NK-92 treated with Interleukin-12 subunit alpha and Interleukin-12 subunit beta, amount 100 ng/mL, for 24 hours (cell line): ENCODE results near the gene LAMC1.

Source experiments
- DNase-seq: peaks from one replicate; lab custom pipeline; 2025; lab: John Stamatoyannopoulos, UW

The LAMC1 gene

DNA sequence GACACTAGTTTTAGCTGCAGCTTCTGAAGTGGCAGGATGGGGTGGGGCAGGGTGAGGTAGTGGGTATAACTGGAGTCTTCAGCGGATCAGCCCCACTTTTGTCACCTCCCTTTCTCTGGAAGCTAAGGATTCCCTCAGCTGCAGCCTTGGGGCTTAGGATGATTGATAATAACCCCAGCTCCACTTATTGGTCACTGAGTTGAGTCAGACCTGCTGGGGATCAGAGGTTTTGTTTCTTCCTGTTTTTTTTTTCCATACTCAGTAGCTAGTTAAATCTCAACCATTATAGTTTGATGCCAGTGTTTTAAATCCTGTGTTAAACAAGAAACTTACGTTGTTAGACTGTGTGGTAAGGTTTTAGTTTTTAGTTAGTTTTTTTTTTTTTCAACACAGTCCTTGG is 57.2 kb downstream of the LAMC1 start:
- no peak for DNase-seq

GRCh38 chr1:183081402-183082120 is 58.3 kb downstream of the LAMC1 start:
- DNase-seq: no peak

GRCh38 chr1:183082650-183083049 is 59.4 kb downstream of the LAMC1 start:
- no peak for DNase-seq

GRCh38 chr1:183087001-183087400 is 63.8 kb downstream of the LAMC1 start:
- no peak for DNase-seq

GRCh38 chr1:183089025-183089639 is 65.9 kb downstream of the LAMC1 start:
- DNase-seq: no peak

DNA sequence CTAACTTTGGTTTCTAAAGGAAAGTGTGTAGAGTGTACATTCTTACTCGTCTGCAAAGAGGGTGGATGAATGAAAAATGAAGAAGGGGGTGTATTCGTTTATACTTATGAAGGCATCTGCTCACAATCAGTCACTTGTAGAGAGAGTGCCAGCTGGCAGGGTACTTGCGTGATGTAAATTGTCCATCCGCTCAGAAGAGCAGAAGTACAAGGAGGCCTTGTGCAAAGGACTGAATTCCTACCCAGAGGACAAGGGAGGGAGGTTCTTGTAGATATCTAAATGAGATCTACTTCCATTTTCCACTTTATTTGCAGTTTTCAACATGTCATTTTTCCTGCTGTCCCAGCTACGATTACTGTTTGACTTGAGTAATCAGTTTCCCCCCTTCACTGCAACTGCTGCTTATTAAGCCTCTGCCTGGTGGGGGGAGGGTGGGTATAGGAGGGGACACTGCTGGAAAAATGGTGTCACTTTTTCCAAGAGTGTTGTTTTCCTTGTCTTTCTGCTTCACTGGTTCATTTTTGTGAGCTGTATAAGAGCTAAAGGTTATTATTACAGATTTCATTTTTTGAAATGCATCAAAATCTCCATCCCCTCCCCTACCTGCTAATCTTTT is 67.3 kb downstream of the LAMC1 start:
- no peak for DNase-seq

- no peak for DNase-seq
Measured at GRCh38 chr1:183091181-183091580, 68.0 kb downstream of the LAMC1 start.

- DNase-seq: no peak
Measured at GRCh38 chr1:183092350-183092749, 69.1 kb downstream of the LAMC1 start.

DNA sequence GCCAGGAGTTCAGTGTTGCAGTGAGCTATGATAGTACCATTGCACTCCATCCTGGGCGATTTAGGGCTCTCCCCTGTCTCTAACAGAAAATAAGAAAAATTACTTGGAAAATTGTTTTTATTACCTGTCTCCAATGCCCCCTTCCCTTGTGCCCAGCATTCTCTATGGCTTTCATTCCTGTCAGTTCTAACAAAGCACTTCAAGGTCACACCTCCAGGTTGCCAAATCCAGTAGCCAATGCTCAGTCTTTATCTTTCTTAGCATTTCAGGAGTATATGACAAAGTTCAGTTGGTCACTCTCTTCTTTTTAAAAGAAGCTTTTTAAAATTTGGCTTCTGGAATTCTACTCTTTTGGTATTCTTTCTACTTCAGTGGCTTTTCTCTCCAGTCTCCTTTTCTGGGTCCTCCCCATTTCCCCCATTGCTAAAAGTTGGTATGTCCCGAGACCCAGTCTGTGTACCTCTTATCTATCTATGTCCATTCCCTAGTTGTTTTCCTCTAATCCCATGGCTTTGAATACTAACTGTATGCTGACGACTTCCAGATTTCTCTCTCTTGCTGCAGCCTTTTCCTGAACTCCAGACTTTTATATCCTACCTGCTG is 69.9 kb downstream of the LAMC1 start:
- no peak for DNase-seq

DNA sequence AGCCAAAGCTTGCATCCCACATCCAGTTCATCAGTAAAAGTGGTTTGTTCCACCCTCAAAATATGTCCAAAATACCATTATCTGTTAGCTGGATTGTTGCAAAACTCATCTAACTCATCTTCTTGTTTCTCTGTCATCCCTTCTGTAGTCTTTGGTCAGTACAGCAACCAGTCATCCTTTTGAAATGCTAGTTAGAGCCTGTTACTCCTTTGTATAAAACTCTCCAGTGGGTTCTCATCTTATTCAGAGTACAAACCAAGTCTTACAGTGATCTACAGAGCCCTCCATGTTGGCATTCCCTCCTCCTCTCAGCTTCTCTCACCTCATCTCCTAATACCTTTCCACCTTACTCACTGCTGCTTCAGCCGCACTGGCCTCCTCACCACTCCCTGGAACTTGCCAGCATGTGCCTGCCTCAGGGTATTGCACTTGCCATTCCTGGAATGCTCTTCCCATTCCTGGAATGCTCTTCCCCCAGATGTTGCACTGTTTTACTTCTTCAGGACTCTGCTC is 70.6 kb downstream of the LAMC1 start:
- DNase-seq: no peak

DNA sequence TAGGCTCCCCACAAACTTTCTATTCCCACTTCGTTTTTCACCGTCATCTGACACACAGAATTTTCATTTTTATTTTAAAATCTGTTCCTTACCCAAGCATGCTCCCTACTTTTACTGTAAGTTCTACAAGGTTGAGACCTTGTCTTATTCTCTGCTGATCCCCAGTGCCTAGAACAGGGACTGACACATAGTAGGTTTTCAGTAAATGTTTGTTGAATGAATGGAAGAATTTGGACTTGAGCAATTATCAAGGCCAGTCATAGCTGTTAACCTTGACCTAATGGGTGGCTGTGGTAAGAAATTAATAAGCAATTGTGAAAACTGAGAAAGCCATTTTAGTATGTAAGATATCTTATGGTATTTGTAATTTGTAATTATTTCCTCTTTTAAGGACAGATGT is 71.1 kb downstream of the LAMC1 start:
- DNase-seq: no peak

DNA sequence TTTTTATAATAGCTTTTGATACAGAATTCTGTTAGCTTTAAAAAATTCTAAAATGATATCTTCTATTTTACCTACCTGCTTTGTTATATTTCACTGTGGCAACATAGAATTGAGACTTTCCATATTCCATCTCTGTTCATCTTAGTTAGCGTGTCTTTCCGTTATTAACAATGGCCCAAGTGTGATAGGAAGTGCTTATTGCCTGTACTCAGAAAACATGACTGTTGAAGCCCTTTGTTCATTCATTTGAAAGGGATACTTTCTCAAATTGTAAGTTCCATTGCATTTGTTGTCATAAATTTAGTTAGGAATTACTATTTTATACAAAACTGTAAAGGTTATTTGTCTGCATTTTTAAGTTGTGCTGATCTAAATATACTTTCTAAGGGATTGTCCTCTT is 73.1 kb downstream of the LAMC1 start:
- no peak for DNase-seq

GRCh38 chr1:183096894-183097293 is 73.7 kb downstream of the LAMC1 start:
- DNase-seq: no peak

- DNase-seq: no peak
Measured at GRCh38 chr1:183097438-183098051, 74.3 kb downstream of the LAMC1 start.

DNA sequence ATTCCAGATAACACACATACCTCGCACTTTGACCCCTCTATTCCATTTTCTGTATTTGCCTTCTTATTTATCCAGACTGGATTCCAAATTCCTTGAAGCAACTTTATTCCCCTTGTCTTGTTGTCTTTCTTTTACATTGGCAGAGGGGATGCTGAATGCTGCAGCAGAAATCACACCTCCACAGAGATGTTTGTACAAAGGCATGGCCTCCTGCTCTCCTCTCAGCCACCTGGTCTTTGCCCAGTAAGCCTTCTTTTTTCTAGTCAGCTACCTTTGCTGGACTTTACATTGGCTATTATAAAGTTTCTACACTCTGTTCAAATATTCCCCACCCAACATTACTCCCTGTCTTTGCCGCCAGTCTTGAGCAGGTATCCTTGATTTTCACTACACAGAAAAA is 75.1 kb downstream of the LAMC1 start:
- DNase-seq: no peak

DNA sequence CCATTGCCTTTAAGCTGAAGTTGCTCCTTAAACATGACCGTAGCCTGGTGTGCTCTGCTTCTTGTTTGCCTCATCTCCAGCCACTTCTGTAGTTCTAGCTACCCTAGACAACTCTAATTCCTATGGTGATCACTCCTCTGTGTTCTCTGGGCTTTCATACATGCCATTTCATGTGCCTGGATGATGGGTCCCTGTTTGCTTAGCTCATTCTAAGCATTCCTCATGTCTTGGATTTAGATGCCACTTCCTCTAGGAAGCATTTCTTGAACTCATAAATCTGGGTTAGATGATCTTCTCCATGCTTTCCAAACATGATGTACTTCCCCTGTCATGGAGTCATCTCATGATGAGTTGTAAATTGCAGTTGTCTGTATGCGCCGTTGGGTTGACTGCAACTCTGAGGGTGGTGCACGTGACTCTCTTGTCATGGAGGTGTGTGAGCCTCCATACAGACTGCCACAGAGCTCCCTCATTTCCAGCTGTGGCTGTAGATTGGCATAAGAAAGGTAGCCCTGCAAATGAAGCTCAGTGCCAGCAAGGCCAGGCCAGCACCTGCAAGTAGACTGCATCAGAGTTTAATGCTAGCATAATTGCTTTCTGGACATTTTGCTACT is 77.2 kb downstream of the LAMC1 start:
- no peak for DNase-seq

- no peak for DNase-seq
Measured at GRCh38 chr1:183101081-183101480, 77.9 kb downstream of the LAMC1 start.

GRCh38 chr1:183101841-183102276 is 78.6 kb downstream of the LAMC1 start:
- DNase-seq: no peak

DNA sequence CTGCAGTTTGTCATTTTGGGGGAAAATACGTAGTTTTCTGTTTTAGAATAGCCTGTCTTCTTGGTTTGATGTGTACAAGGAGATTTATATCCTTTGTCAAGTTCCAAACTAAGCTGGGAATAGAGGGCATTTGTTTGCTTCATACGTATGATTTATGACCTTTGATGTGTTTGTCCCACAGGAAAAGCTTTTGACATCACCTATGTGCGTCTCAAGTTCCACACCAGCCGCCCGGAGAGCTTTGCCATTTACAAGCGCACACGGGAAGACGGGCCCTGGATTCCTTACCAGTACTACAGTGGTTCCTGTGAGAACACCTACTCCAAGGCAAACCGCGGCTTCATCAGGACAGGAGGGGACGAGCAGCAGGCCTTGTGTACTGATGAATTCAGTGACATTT is 79.9 kb downstream of the LAMC1 start:
- DNase-seq: no peak

GRCh38 chr1:183103577-183103976 is 80.4 kb downstream of the LAMC1 start:
- DNase-seq: no peak

DNA sequence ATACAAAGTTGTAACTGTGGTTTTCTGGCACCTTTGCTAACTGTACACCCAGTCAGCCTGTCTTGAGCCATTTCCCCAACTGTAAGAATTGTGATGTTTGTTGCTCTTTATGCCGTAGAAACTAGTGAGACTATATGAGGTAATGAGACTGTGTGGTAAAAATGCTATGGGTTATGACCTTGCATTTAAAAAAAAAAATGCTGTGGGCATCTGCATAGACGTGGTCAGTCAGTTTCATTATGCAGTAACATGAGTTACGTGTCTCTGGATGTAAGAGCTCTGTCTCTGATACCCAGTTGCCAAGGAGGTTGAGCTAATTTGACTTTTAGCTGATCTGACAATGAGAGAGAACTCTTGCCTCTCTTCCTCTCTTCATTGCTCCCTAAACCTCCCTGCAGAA is 82.2 kb downstream of the LAMC1 start:
- DNase-seq: no peak

DNA sequence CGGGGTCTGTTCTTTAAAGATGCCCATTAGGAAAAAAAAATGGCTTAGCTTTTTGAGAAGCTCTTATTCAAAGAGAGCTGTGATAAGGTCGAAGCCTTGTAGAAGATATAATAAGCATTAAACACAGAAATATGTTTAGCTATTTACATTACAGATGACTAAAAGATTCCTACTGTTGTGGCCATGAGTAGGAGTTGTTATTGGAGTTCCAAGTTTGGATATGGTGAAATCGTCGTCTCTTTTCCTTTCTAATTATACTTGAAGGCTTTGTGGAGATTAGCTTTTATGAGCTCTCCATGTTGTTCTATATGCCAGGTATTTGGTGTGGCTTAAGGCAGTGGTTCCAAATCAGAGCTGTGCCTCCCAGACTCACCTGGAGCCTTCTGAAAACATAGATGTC is 82.9 kb downstream of the LAMC1 start:
- DNase-seq: no peak
